Activated B cell treated with CpG ODN at 0.5 μM for 24 hours (primary cell): ENCODE results near the gene CHKA. TPM values are rescaled to one million over a fixed set of nuclear protein-coding genes. Genes with fewer than 3 reads are reported as not detected.

Experiments used
- ATAC-seq: fragments of 200-7000 bp; cut with Tn5 transposase; one replicate; pipeline ENCODE4 v1.10.0; 2021; ENCODE audit warnings: low read depth, mild to moderate bottlenecking, moderate library complexity
- CTCF ChIA-PET: fragments of 350-600 bp; sonication (Branson Sonifier 250); formaldehyde crosslinking; loops from one replicate; lab custom pipeline; 2021; ENCODE audit warnings: antibody characterized with exemption; lab: Charles Lee
- POLR2A ChIA-PET: fragments of 350-600 bp; sonication (Branson Sonifier 250); formaldehyde crosslinking; loops from one replicate; lab custom pipeline; 2021; ENCODE audit warnings: antibody characterized with exemption; lab: Charles Lee
- DNase-seq: peaks from one replicate; pipeline ENCODE4 v3.0.0; 2022
- H3K27ac Mint-ChIP-seq: one replicate; pipeline ENCODE4 v1.8.0; 2020; ENCODE audit warnings: mixed read lengths
- H3K27me3 Mint-ChIP-seq: one replicate; pipeline ENCODE4 v1.8.0; 2021; ENCODE audit warnings: mixed read lengths
- H3K36me3 Mint-ChIP-seq: one replicate; pipeline ENCODE4 v1.8.0; 2021; ENCODE audit warnings: low read depth, mixed read lengths
- H3K4me1 Mint-ChIP-seq: one replicate; pipeline ENCODE4 v1.8.0; 2021; ENCODE audit warnings: mixed read lengths
- H3K4me3 Mint-ChIP-seq: one replicate; pipeline ENCODE4 v1.8.0; 2020; ENCODE audit warnings: mild to moderate bottlenecking, mixed read lengths
- H3K9me3 Mint-ChIP-seq: one replicate; pipeline ENCODE4 v1.8.0; 2020; ENCODE audit warnings: mixed read lengths
- CTCF ChIP-seq: fragments of 200-600 bp; IDR thresholded peaks from one replicate; pipeline ENCODE4 v1.8.0; 2022; ENCODE audit warnings: antibody characterized with exemption, mild to moderate bottlenecking
- intact Hi-C: fragments of 100-400 bp; cut with micrococcal nuclease; formaldehyde crosslinking; loops from one replicate; pipeline ENCODE4 v1.15.1; 2024
- total RNA-seq: library from RNA; stranded (reverse); gene quantifications from 2 replicates; pipeline ENCODE4 v1.2.3, GENCODE V29; 2022

CHKA gene
- total RNA-seq, 1 donor from 2014 or later: 16.1 TPM

- intact Hi-C loops: loop anchor here (5.0 kb wide), 1 partner anchor 339 kb away; no protein-coding TSS in a partner anchor
- DNase-seq: no peak
- H3K36me3 Mint-ChIP-seq: peaks cover 16% of the 10 kb centered on the region
- peaks cover 34% of the 10 kb centered on the region for H3K4me1 Mint-ChIP-seq
- H3K4me3 Mint-ChIP-seq: no peak overlapping the region
- no peaks in the 10 kb centered on the region for H3K27me3 Mint-ChIP-seq
- ATAC-seq: no peak
- H3K9me3 Mint-ChIP-seq: no peaks in the 10 kb centered on the region
- ChIA-PET POLR2A (interaction anchor here (0.8 kb wide), 2 partner anchors 12 to 88 kb away, joined by 3 read pairs; no protein-coding TSS in a partner anchor), CTCF (no interaction called here)
- H3K27ac Mint-ChIP-seq: no peak overlapping the region
- TF ChIP-seq CTCF: no peak
Measured at GRCh38 chr11:68032997-68033707, 88.0 kb downstream of the CHKA start.

GRCh38 chr11:68032003-68032402 lies 89.2 kb downstream of the CHKA start:
- TF ChIP-seq CTCF: no peak
- ChIA-PET CTCF (no interaction called here), POLR2A (no interaction called here)
- no peak for ATAC-seq
- Mint-ChIP-seq H3K36me3 (peaks cover 16% of the 10 kb centered on the region), H3K27me3 (no peaks in the 10 kb centered on the region), H3K4me3 (peak overlapping the region; percentile 93), H3K27ac (no peak overlapping the region), H3K9me3 (no peaks in the 10 kb centered on the region), H3K4me1 (peaks cover 27% of the 10 kb centered on the region)
- DNase-seq: no peak
- intact Hi-C loops: loop anchor here (5.0 kb wide), 1 partner anchor 340 kb away; no protein-coding TSS in a partner anchor

- intact Hi-C loops: loop anchor here (5.0 kb wide), 1 partner anchor 341 kb away; no protein-coding TSS in a partner anchor
- Mint-ChIP-seq H3K36me3 (peaks cover 16% of the 10 kb centered on the region), H3K27me3 (no peaks in the 10 kb centered on the region), H3K9me3 (no peaks in the 10 kb centered on the region), H3K27ac (peak overlapping the region; percentile 83), H3K4me1 (peaks cover 22% of the 10 kb centered on the region), H3K4me3 (peak overlapping the region; percentile 93)
- no peak for ATAC-seq
- no peak for DNase-seq
- POLR2A ChIA-PET: interaction anchor here (0.9 to 2.8 kb wide), 4 partner anchors 8 to 28 kb away, joined by 5 to 12 read pairs (median 8); partner anchors contain the start of genes ALDH3B1, TCIRG1 and UNC93B1
- no peak for TF ChIP-seq CTCF
- CTCF ChIA-PET: no interaction called here
Measured at GRCh38 chr11:68031144-68031464, 90.1 kb downstream of the CHKA start.

- ChIA-PET POLR2A (interaction anchor here (0.6 to 2.8 kb wide), 8 partner anchors 8 to 1934 kb away, joined by 3 to 12 read pairs (median 6); partner anchors contain the start of genes ALDH3B1, TCIRG1 and UNC93B1), CTCF (interaction anchor here (0.7 kb wide), 1 partner anchor 74 kb away, joined by 4 read pairs; no protein-coding TSS in a partner anchor)
- Mint-ChIP-seq H3K27me3 (no peaks in the 10 kb centered on the region), H3K4me1 (peaks cover 22% of the 10 kb centered on the region), H3K4me3 (peak within 1 kb of the TSS; percentile 93), H3K36me3 (peaks cover 15% of the 10 kb centered on the region), H3K27ac (peak within 1 kb of the TSS; percentile 83), H3K9me3 (no peaks in the 10 kb centered on the region)
- ATAC-seq (peak; percentile 97), DNase-seq (peak; percentile 92)
- intact Hi-C loops: loop anchor here (1.0 to 5.0 kb wide), 4 partner anchors 10 to 342 kb away; partner anchors contain the start of gene CHKA
- no peak for TF ChIP-seq CTCF
Measured at GRCh38 chr11:68030318-68031143, 90.7 kb downstream of the CHKA start, which contains the start of gene NDUFS8. Gene NDUFS8, plus strand, starts transcription at chr11:68030681. Its CDS starts 1,471 bp downstream, at chr11:68032152.
